ENCODE results near the gene ATP6AP1. TPM values are rescaled to one million over a fixed set of nuclear protein-coding genes. Genes with fewer than 3 reads are reported as not detected.

Gene ATP6AP1
- total and polyA plus RNA-seq, 10 of the 15 experiments (the other 5 are each of a cell fraction or from before 2014, with no cell fraction given), result 4.5 to 56.4 (median 32.0) TPM

DNA sequence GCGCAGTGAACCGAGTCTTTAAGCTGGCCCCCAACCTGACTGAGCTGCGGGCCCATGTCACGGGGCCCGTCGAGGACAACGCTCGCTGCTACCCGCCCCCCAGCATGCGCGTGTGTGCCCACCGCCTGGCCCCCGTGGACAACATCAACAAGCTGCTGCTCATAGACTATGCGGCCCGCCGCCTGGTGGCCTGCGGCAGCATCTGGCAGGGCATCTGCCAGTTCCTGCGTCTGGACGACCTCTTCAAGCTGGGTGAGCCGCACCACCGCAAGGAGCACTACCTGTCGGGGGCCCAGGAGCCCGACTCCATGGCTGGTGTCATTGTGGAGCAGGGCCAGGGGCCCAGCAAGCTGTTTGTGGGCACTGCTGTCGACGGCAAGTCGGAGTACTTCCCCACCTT, 31.8 kb downstream of the ATP6AP1 start:
- H3K27me3 ChIP-seq (replicated peaks in 1 of 2; ENCODE audit: control insufficient read depth in 2 of 2, insufficient read depth in 2 of 2, low read length in 1 of 2), result no peaks in the 10 kb centered on the region
- no peak for ATAC-seq
- H3K4me2 ChIP-seq (ENCODE audit: control insufficient read depth, insufficient read depth), result no peak overlapping the region
- SMC1A ChIA-PET (ENCODE audit: uncharacterized antibody, unreplicated experiment), result no interaction called here
- H3K36me3 ChIP-seq (ENCODE audit: control insufficient read depth in 2 of 2, insufficient read depth in 2 of 2, low read length in 1 of 2), result no peaks in the 10 kb centered on the region
- 84% methylated on average over 26 of the region's 26 CpGs for WGBS (ENCODE audit: insufficient coverage, insufficient replicate concordance, low lambda C conversion rate, missing lambda C conversion rate)
- TF ChIP-seq, protein P1, sequence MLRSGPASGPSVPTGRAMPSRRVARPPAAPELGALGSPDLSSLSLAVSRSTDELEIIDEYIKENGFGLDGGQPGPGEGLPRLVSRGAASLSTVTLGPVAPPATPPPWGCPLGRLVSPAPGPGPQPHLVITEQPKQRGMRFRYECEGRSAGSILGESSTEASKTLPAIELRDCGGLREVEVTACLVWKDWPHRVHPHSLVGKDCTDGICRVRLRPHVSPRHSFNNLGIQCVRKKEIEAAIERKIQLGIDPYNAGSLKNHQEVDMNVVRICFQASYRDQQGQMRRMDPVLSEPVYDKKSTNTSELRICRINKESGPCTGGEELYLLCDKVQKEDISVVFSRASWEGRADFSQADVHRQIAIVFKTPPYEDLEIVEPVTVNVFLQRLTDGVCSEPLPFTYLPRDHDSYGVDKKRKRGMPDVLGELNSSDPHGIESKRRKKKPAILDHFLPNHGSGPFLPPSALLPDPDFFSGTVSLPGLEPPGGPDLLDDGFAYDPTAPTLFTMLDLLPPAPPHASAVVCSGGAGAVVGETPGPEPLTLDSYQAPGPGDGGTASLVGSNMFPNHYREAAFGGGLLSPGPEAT (IDR thresholded peaks at IDR 0.05; ENCODE audit: low read depth), result no peak
- TF ChIP-seq, protein P2, sequence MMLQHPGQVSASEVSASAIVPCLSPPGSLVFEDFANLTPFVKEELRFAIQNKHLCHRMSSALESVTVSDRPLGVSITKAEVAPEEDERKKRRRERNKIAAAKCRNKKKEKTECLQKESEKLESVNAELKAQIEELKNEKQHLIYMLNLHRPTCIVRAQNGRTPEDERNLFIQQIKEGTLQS (IDR thresholded peaks at IDR 0.05; ENCODE audit: borderline replicate concordance, extremely low read depth, low read depth, low read length), result no peak
- TF ChIP-seq, protein P3, sequence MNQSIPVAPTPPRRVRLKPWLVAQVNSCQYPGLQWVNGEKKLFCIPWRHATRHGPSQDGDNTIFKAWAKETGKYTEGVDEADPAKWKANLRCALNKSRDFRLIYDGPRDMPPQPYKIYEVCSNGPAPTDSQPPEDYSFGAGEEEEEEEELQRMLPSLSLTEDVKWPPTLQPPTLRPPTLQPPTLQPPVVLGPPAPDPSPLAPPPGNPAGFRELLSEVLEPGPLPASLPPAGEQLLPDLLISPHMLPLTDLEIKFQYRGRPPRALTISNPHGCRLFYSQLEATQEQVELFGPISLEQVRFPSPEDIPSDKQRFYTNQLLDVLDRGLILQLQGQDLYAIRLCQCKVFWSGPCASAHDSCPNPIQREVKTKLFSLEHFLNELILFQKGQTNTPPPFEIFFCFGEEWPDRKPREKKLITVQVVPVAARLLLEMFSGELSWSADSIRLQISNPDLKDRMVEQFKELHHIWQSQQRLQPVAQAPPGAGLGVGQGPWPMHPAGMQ (IDR thresholded peaks at IDR 0.05; ENCODE audit: borderline replicate concordance), result no peak
- TF ChIP-seq, protein P4, sequence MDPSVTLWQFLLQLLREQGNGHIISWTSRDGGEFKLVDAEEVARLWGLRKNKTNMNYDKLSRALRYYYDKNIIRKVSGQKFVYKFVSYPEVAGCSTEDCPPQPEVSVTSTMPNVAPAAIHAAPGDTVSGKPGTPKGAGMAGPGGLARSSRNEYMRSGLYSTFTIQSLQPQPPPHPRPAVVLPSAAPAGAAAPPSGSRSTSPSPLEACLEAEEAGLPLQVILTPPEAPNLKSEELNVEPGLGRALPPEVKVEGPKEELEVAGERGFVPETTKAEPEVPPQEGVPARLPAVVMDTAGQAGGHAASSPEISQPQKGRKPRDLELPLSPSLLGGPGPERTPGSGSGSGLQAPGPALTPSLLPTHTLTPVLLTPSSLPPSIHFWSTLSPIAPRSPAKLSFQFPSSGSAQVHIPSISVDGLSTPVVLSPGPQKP (IDR thresholded peaks at IDR 0.05; ENCODE audit: low read depth, low read length), result no peak
- TF ChIP-seq ETV6 (conservative IDR thresholded peaks at IDR 0.05 in 1 of 2, IDR thresholded peaks at IDR 0.05 in 1 of 2; ENCODE audit: borderline replicate concordance in 1 of 2, low read depth in 1 of 2) (no peak), KLF5 (IDR thresholded peaks at IDR 0.05; ENCODE audit: partially characterized antibody) (no peak), MEF2B (IDR thresholded peaks at IDR 0.05; ENCODE audit: partially characterized antibody, poor library complexity, severe bottlenecking) (no peak), TAF1 (IDR thresholded peaks at IDR 0.05; ENCODE audit: borderline replicate concordance, low read depth, low read length) (no peak), TCF7 (IDR thresholded peaks at IDR 0.05; ENCODE audit: borderline replicate concordance) (no peak), ZNF384 (IDR thresholded peaks at IDR 0.05; ENCODE audit: borderline replicate concordance, low read depth, low read length) (no peak)
- TF ChIP-seq, protein P5, sequence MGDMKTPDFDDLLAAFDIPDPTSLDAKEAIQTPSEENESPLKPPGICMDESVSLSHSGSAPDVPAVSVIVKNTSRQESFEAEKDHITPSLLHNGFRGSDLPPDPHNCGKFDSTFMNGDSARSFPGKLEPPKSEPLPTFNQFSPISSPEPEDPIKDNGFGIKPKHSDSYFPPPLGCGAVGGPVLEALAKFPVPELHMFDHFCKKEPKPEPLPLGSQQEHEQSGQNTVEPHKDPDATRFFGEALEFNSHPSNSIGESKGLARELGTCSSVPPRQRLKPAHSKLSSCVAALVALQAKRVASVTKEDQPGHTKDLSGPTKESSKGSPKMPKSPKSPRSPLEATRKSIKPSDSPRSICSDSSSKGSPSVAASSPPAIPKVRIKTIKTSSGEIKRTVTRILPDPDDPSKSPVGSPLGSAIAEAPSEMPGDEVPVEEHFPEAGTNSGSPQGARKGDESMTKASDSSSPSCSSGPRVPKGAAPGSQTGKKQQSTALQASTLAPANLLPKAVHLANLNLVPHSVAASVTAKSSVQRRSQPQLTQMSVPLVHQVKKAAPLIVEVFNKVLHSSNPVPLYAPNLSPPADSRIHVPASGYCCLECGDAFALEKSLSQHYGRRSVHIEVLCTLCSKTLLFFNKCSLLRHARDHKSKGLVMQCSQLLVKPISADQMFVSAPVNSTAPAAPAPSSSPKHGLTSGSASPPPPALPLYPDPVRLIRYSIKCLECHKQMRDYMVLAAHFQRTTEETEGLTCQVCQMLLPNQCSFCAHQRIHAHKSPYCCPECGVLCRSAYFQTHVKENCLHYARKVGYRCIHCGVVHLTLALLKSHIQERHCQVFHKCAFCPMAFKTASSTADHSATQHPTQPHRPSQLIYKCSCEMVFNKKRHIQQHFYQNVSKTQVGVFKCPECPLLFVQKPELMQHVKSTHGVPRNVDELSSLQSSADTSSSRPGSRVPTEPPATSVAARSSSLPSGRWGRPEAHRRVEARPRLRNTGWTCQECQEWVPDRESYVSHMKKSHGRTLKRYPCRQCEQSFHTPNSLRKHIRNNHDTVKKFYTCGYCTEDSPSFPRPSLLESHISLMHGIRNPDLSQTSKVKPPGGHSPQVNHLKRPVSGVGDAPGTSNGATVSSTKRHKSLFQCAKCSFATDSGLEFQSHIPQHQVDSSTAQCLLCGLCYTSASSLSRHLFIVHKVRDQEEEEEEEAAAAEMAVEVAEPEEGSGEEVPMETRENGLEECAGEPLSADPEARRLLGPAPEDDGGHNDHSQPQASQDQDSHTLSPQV (IDR thresholded peaks at IDR 0.05), result no peak
- POLR2A ChIA-PET, result no interaction called here
- no peaks in the 10 kb centered on the region for H3K4me1 ChIP-seq (ENCODE audit: control insufficient read depth, insufficient read depth, low read length)
- no peak for DNase-seq (ENCODE audit: low read depth, low spot score)
- H3K4me3 ChIP-seq, result no peak overlapping the region
- intact Hi-C loops (cut with micrococcal nuclease; ENCODE audit: unreplicated experiment), result no loop called here
- BruUV-seq (replicated peaks), result no TSS peak
- peaks cover 9% of the 10 kb centered on the region for H3K79me2 ChIP-seq (ENCODE audit: control insufficient read depth, insufficient read depth, low read length)
- in situ Hi-C loops (cut with MboI), result no loop called here
- H3K9me3 ChIP-seq (replicated peaks; ENCODE audit: control insufficient read depth, insufficient read depth, low read length), result no peaks in the 10 kb centered on the region; the same call in 2 of the 3 replicates
- FAIRE-seq, result no peak
- CTCF ChIA-PET, result no interaction called here
- no peak overlapping the region for H2AFZ ChIP-seq (ENCODE audit: control insufficient read depth, low read depth, low read length)
- RAD21 ChIA-PET (ENCODE audit: unreplicated experiment), result no interaction called here
- H3K9ac ChIP-seq (ENCODE audit: control insufficient read depth, insufficient read depth, low read length), result no peak overlapping the region
- H3K27ac ChIP-seq (ENCODE audit: control insufficient read depth, insufficient read depth), result no peak overlapping the region
- H4K20me1 ChIP-seq (ENCODE audit: control insufficient read depth, insufficient read depth), result no peaks in the 10 kb centered on the region

Data from GM12878 (cell line).